Stimulated activated CD4-positive, alpha-beta T cell treated with anti-CD3 and anti-CD28 coated beads, Interleukin-2, amount 100 ng/mL, for 24 hours (primary cell): ENCODE measurements around the gene AP1S3.
"Not testable (repeated sequence)": the region's sequence is repeated elsewhere in the genome, so short reads cannot be mapped to it uniquely, and the experiment has no call there.

Experiments
- DNase-seq, 2 donors: peaks; one replicate each; pipeline ENCODE4 v3.0.0-alpha.2; 2020

AP1S3 gene

GRCh38 chr2:223837287-223838061 is at the start of gene AP1S3:
AP1S3 (minus strand) TSS chr2:223837582; CDS start chr2:223837450, 132 bp downstream.
- DNase-seq, result peak; percentile 72 to 77

- no peak for DNase-seq
Observed at GRCh38 chr2:223887127-223887526, 49.7 kb upstream of the AP1S3 start.

GRCh38 chr2:223886726-223887125 is 49.3 kb upstream of the AP1S3 start:
- no peak for DNase-seq

GRCh38 chr2:223884399-223884798 is 47.0 kb upstream of the AP1S3 start:
- DNase-seq, result no peak

GRCh38 chr2:223882715-223883114 is 45.3 kb upstream of the AP1S3 start:
- no peak for DNase-seq

- DNase-seq, result no peak
Observed at GRCh38 chr2:223880796-223881195, 43.4 kb upstream of the AP1S3 start.

GRCh38 chr2:223877721-223878410 is 40.5 kb upstream of the AP1S3 start:
- no peak for DNase-seq

- DNase-seq, result no peak
Observed at GRCh38 chr2:223873672-223874071, 36.3 kb upstream of the AP1S3 start.

- DNase-seq, result not testable (repeated sequence)
Observed at GRCh38 chr2:223872772-223873171, 35.4 kb upstream of the AP1S3 start.

- DNase-seq, result not testable (repeated sequence)
Observed at GRCh38 chr2:223871661-223872060, 34.3 kb upstream of the AP1S3 start.

- DNase-seq, result no peak
Observed at GRCh38 chr2:223870840-223871611, 33.6 kb upstream of the AP1S3 start.

- DNase-seq, result no peak
Observed at GRCh38 chr2:223868005-223868404, 30.6 kb upstream of the AP1S3 start.

GRCh38 chr2:223865907-223866508 is 28.6 kb upstream of the AP1S3 start:
- DNase-seq, result no peak

- no peak for DNase-seq
Observed at GRCh38 chr2:223865124-223865523, 27.7 kb upstream of the AP1S3 start.

GRCh38 chr2:223863491-223863890 is 26.1 kb upstream of the AP1S3 start:
- no peak for DNase-seq

- DNase-seq, result no peak
Observed at GRCh38 chr2:223860809-223861738, 23.7 kb upstream of the AP1S3 start.

- no peak for DNase-seq
Observed at GRCh38 chr2:223859070-223859469, 21.7 kb upstream of the AP1S3 start.

GRCh38 chr2:223856584-223856983 is 19.2 kb upstream of the AP1S3 start:
- DNase-seq, result no peak

- no peak for DNase-seq
Observed at GRCh38 chr2:223856021-223856420, 18.6 kb upstream of the AP1S3 start.

GRCh38 chr2:223855426-223855825 is 18.0 kb upstream of the AP1S3 start:
- no peak for DNase-seq

- no peak for DNase-seq
Observed at GRCh38 chr2:223854741-223855140, 17.4 kb upstream of the AP1S3 start.

GRCh38 chr2:223853425-223853837 is 16.0 kb upstream of the AP1S3 start:
- DNase-seq, result no peak
